Hippocampal formation (tissue), 2 donors: ENCODE results near the gene TENM4.

Experiments used
- DNase-seq, 2 donors: peaks; one replicate each; lab custom pipeline; 2025; lab: John Stamatoyannopoulos, UW

TENM4 gene

DNA sequence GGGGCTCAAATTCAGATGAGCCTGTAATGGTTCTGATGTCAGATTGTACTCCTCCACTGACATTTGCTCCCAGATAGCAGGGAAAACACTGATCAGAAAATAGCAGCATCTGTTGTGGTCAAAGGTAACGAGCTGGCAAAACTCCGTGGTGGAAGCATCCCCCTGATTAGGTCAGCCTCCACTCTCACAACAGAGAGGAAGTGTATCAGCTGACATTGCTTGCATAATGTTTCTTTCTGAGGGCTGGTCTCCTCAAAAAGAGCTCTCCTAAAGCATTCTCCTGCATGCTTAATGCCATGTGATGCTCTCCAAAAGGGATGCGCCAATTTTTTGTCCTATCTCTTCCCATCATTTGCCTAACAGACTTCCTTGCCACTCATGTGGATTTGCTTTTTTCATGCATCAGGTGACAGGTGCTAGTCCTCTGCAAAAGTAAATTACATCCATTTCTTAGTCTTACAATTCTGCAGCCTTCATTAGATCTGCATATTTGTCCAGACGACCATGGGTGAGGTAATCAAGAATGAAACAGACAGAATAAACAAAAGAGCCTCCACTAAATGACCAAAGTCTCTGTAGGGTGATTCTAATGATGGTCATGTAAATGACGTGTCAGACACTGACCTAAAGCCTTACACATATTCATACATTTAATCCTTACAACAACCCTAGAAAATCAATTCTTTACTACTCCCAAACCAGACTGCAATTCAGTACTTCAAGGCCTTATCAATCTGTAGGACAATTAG lies 6.4 kb upstream of the TENM4 start:
- DNase-seq, result no peak

DNA sequence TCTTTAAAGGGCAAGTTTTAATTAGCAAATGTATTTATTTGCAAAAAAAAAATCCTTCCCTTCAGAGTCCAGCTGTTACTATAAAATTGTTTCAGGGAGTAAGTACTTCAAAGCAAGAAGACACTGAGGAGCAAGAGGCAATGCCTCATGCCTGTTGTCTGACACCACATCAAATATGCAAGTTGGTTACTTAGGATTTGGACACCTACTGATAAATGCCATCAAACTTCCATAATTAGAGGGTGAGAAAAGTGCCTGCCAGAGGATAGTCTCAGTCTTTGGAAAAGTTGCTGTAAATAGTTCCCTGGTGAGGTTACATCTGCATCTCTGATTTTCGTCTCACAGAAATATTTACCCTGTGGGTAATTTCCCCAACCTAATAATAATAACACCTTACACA lies 4.1 kb upstream of the TENM4 start:
- no peak for DNase-seq

DNA sequence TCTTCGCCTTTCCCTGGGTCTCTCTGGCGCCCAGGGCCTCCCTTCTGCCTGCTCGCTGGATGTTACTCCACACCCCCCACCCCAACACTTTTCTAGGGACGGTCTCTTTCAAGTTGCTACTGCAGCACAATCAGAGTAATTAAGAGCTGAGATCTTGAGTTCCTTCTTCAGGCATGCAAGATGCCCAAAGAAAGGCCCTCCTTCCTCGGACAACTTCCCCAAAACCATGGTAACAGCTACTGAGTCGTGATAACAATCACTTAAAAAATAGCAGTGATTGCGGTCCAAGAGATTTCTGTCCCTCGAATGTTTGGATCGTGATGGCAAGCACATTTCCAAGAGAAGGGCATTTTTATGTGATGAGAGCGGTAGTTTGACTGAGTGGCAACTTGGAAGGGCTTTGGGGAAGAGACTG lies 638 bp upstream of the TENM4 start:
- peak in 1 of 2 donors; percentile 21 for DNase-seq

DNA sequence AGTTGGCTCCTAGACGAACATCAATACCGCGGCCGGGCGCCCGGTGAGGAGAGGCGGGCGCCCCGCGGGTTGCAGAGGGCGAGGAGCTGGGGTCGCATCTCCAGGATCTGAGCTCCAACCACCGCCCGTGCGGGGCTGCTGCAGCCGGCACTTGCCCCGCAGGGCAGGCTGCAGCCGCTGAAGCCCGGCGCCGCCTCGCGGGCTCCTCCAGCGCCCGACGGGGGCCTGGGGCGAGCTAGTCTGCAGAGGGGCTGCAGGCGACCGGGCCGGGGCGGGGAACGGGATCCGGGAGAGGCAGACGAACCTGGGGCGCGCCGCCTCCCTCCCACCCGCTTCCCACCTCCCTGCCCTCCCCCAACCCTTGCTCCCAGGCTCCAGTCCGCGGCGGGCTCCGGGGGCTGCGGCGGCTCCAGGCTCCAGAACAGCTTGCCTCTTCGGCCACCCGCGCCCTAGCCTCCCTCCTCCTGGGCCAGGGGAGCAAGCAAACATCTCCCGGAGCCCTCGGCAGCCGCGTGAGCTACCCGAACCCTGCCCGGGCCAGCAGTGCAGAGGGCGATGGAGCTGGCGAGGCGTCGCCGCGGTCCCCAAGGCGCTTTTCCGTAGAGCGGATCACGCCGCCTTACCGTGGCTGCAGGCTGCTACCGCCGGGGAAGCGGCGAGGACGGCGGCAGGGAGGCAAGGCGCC lies 802 bp downstream of the TENM4 start:
- peak in 1 of 2 donors; percentile 57 for DNase-seq

DNA sequence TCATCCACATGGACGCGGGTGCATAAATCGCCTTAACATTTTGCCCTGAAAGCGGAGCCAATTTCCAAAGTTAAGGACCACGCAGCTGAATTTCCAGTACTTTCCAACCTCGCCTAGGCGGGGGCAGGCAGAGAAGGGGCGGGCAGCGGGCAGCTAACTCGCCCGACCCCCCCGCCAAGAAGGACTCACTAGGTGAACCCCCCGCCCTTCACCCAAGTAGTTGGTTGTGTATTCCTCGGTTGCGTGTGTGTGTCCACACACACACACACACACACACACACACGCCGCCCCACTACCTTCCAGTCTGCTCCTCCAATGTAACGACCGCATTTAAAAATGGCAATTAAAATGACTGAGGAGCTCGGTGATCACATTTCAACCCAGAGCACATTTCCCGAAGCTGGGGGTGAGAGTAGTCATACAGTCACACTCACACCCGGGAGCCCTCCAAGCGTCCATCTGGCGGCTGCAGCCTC lies 1.4 kb downstream of the TENM4 start:
- DNase-seq, result no peak

DNA sequence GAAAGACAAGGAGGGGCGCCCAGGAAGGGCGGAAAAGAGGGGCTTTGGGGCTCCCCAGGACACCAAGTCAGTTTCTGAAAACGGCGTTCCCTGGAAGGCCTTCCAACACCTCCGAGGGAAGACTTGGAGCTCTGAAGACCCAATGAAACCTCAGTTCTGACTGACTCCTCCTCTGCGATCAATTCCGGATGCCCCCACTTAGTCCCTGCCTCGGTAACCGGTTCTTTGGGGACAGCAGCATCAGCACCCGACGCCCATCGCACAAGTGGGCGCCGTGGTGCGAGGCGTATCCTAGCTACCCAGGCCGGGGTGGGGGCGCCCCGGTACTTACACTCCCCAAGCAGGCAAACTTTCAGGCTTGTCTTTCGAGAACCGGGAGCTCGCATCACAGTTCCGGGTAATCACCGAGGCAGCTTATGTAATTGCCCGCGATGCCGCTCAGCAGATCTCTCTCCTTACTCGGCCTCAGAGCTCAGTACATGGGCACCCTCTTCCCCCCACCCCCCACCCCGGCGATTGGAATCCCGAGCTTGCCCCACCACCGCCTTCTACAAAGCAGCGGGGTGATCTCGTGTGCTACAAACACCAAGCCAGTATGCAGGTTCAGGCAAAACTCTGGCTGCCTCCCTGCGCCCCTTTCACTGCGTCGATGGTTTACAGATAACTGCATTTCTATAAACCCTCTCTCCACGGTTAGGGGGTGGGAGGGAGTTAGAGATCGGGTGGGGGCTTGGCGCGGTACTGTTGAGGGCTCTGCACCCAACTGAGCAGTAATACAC lies 2.0 kb downstream of the TENM4 start:
- peak; percentile 27 to 41 for DNase-seq

DNA sequence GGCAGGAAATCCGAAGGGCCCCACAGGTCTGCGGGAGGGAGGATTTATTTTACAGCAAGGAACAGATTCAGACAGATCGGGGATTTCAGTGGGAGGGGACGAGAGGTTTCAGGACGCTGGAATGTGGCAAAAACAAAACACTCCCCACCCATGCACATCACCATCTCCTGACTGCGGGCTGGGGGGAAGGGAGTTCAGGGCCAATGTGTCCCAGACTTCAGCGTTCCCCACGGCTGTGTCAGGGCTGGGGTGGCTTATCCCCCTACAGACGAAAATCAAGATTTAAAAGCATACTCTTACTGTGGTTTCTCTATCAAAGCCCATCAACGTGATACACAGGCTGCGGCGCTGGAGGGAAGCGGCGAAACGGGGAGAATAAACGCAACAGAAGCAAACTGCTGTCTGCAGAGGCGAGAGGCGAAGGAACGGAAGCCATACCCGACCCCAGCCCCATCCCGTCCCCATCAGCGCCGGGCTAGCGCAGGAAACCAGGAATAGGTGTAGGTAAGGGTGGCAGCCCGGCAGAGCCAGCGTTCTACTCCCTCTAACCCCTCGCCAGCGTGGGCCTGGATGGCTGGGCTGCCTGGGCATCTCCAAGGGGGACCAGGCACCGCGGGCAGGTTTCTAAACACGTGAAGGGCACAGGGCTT lies 2.7 kb downstream of the TENM4 start:
- peak in 1 of 2 donors; percentile 40 for DNase-seq

DNA sequence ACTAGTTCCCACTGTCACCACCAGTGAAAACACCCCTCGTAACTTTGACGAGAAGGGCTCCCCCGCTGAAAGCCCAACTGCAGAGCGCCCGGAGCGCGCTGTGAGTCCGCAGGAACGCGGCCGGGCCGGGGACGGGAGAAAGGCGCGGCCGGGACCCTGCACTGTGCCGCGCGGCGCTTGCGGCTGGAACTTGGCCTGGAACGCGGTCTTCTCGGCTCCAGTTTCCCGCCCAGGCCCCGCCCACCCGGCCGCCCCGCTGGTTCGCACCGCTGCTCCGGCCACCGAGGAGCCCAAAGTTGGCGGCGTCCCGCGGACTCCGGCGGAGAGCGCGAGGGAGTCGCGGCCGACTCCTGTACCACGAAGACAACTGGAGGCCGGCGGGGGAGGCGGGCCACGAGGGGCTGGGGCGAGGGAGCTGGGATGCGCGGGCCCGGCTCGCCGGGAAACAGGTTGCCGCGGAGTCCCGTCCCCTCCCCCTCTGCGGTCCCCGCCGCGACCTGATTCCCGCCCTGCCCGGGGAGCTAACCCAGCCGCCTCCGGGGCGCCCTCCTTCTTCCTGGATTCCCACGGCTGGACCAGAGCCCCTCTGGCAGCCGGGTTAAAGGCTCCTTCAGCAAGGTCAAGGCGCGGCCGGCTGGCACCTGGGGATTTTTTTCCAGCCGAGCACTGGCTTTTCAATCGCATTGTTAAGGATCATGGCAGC lies 3.4 kb downstream of the TENM4 start:
- peak; percentile 21 to 41 for DNase-seq

DNA sequence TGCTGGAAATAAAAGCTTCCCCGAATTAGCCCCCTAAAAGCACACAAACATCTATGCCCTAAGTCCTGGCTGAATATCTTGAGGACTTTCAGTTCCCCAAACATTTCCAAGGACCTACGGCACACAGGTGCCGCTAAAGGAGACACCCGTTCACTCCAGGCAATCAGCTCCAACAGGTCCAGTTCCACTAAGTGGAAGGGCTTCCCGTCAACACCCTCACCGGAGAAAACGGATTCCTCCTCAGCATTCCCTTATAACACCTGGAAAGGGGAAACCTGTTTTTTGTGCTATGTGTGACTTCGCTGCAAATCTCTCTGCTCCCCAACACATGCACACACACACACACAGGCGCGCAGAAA lies 3.9 kb downstream of the TENM4 start:
- no peak for DNase-seq

DNA sequence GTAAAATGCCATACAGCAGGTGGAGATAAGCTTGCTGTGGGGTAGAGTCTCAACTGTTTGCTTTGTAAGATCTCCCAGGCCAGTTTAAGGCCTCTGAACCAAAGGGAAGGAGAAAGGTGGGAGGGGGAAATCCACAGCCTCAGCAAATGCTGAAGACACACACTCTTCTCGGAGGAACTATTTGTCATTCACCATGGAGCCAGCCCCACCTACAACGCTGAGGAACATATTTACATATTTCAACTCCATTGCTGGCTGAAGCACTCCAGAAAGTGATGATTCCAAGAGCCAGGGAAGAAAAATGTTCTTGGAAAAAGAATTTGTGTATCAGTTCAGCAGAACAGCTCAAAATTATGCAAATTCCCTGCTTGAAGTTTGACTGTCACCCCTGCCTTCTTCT lies 6.5 kb downstream of the TENM4 start:
- DNase-seq, result no peak

DNA sequence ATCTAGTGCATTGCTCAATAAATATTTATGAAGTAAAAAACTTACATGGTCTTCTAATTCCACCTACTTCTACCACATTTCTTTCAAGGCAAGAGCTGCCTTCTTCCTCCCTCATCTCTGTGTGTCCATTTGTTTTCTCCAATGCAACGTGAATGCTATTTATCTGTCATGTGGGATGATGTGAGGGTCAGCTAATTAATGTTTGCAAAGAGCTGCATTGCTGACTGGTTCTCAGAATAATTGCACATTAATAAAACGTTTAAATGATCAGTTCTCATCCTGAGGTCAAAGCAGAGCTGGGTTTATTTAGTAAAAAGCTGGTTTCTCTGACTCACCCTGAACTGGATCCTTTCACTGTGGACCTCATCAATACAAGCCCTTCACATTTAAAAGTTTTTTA lies 8.7 kb downstream of the TENM4 start:
- DNase-seq, result no peak

DNA sequence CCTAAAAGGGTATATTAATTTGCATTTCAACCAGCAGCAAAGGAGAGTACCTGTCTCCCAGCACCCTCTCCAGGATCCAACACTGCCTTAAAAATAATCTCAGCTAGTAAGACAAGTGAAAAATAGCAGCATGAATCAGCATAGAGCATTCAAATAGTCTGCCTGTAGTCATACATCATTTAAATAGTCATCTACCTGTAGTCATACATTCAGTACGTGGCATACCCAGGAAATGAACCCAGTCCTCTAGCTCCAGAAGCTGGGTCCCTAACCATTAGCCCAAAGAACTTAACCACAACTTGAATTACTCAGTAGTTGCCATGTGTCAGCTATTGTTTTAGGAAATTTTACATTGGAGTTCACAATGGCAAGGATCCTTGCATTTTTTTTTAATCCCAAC lies 9.3 kb downstream of the TENM4 start:
- DNase-seq, result no peak

DNA sequence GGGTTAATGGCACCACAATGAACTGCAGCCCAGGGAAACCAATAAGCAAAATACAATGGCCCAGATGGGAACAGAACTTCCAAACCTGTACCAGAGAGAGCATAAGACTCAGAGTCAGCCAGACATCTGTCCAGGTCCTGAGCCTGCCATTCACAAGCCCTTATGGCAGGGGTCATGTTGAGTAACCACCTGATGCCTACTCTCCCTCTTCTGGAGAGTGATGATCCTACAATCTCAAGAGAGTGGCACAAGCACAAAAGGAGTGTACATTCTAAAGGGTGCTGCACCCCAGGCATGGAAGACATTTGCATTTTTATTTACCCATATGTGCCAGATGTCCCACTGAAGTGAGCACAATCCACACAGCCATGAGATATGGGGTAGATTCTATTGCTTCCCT lies 10.6 kb downstream of the TENM4 start:
- DNase-seq, result no peak

DNA sequence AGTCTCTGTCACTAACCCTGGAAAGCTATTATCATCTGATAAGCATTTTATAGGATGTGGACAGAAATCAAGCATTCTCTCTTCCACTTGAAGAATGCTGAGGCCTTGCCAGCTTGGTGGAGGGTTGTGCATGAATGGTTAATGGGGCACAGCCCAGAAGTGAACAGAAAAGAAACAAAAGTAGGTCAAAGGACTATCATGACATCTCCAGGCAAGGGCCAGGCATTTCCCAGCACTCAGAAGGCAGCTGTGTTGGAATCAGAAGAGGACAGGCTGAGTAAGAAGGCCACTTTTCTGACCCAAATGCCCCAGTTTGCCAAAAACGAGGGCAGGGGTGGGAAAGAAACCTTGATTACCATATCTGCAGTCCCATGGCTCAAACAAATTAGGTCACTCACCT lies 12.4 kb downstream of the TENM4 start:
- no peak for DNase-seq

DNA sequence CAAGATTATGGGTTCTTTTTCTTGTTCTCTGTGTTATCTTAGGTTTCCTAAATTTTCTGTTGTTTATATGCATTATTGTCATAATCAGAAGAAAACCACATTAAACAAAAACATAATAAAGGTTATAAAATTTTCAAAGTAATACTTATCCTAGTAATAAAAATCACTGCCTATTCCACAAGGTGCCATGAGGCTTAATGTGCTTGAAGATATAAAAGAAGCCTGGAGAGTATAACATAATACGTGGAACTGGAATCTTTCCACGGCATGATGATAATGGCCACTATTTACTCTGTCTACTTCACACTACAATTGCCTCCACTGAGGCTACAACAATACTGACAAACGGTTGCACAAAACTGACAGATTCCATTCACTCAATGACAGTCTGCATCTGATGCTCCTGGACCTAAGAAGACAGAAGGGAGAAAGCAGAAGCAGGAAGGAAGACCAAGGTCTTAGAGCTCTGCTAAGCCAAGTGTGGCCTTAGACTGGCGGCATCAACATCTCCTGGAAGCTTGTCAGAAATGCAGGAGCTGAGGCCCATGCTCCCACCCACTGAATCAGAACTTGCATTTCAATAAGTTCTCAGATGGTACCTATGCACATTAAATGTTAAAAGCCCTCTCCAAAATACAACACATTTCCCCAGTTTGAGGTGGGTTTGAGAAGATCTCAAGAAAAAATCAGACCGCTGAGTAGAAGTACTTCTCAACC lies 13.1 kb downstream of the TENM4 start:
- DNase-seq, result no peak

DNA sequence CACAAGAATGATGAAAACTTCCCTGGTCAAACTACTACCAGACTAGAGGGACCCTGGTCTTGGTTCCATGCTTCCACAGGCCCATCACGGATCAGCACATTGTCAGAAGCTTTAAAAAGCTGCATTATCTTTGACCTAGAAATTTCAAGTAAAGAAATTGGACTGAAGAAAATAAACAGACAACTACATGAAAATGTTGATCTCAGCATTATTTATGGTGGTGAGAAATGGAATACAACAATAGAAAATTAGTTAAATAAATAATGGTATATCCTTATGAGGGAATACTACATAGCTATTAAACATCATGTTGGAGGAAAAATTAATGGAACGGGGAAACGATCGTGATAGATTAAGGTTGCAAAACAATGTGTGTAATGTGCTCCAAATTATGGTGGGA lies 13.7 kb downstream of the TENM4 start:
- no peak for DNase-seq

DNA sequence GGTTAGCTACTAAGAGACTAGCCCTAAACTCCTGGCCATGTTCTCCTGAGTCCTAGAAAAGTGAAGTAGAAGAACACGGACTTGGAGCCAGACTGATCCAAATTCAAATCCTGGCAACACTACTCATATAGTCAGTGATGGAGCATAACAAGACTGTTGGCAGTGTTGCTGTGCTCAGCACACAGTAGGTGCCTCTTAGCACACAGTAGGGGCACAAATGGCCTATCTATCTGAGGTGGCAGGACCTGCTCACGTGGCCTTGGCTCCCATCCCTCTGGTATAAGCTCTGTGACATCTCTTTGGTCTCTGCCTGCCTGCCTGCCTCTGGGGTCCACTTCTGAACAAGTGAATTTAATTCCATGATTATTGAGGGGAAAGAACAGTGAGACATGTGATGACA lies 15.4 kb downstream of the TENM4 start:
- no peak for DNase-seq

DNA sequence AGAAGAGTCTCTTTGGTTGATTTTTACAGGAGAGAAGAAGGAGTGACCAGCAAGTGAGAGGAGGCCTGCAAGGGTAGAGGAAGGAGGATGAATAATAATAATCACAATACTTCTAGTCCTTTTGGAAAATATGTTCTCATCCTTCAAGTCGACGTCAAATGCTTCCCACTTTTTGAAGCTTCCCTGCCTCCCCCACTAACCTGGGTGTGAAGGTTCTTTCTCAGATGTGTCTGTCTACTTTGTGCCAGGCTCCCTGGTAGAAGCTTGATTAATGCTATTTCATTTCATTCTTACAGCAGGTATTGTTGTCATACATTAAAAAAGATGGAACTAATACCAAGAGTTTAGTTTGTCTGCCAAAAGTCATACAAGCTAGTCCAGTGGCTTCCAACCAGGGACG lies 17.1 kb downstream of the TENM4 start:
- no peak for DNase-seq

DNA sequence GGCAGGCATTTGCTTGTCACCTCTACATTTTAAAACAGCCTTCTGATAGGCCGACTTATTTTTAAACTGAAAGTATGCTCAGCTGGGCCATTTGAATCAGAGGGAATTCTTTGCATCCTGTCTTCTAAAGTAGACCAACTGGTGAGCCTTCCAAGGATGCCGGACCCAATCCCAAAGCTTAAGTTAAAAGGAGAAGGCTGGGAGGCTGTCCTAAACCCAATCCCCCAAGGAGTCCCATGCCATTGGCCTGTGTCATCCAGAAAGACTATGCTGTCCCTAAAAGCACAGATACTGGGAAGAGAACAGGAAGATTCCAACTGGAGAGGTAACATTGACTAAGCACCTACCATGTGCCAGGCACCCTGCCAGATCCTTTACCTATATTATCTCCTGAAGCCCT lies 18.0 kb downstream of the TENM4 start:
- DNase-seq, result no peak

DNA sequence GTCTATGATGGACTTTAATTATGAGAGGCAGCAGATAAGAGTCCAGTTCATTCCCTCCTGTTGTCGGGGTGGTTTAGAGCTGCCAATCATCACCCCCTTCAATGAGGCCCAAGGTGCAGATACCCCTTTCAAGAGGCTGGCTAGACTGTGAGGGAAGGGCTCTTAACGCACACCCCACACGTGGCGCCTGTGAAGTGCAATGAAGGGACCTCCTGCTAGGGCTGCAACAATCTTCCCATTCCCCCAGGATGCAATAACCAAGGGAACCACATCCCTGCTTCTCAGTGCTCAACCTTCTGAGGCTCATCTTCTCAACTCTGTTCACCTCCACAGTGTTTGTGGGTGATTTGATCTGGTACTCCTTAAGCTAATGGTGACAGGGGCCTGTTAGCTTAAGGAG lies 19.0 kb downstream of the TENM4 start:
- DNase-seq, result no peak

DNA sequence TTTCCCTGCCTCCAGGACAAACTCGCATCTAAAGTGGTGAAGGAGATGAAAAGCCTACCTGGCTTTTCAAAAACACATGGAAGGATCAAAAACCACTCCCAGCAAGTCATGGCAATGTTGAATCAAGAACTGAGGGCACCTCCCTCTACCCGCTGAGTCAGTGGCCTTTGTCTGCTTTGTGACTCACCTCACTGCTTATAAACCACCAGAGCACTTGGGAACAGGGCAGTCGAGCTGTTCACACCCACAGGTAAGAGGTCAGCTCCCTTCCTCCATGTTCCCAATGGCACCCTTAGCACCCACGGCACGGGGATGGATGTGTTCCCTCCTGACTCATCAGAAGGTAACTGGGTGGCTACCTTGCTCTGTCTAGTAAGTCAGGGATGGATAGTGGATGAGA lies 21.7 kb downstream of the TENM4 start:
- no peak for DNase-seq
